GM21786 (cell line): Measurements from ENCODE around the gene MIS18A.
"Not testable (repeated sequence)": the region's sequence is repeated elsewhere in the genome, so short reads cannot be mapped to it uniquely, and the experiment has no call there.

ENCODE experiments used
- ATAC-seq: cut with Tn5 transposase; IDR thresholded peaks from one replicate; pipeline ENCODE4 v1.9.1; 2021; ENCODE audit not compliant: unreplicated experiment

Gene MIS18A

DNA sequence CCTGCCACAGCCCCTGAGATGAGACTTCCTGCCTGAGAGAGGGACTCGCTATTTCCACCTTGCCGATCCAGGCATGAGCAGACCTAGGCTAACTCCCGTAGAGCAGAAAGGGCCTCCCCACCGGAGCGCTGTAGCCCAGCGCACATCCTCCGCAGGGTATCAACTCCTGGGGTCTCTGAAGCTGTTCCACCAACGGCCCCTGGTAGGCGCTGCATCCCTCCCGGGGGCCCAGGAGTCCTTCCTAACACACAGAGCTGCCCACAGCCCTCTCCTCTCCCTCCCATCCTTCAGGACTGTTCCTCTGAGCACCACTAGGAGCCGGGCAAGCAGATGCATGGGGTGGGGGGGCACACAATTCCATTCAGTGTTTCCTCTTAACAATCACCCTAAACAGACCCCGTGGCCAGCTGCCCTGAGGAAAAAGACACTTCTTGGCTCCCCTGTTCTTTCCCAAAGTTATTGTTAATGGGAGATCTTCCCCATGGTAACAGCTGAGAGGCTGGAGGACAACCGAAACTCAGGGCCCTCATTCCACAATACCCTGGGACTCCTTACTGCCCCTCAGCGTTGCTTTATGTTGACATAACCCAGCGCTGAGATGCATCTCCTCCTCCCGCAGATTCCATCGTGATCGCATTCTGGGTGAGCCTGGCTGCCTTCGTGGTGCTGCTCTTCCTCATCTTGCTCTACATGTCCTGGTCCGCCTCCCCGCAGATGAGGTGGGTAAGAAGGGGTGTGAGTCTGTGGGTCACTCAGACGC is 27.4 kb upstream of the MIS18A start:
- ATAC-seq = no peak

DNA sequence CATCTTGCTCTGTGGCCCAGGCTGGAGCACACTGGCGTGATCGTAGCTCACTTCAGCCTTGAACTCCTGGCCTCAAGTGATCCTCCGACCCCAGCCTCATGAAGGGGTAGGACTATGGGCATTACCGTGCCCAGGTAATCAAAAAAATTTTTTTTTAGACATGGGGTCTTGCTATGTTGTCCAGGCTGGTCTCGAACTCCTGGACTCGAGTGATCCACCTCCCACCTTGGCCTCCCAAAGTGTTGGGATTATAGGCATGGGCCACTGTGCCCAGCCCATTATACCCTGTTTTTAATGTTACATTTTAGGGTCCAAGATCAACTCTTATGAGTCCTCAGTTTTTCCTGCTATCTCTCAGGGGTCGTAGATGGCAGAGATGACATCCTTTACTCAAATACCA is 26.1 kb upstream of the MIS18A start:
- no peak for ATAC-seq

DNA sequence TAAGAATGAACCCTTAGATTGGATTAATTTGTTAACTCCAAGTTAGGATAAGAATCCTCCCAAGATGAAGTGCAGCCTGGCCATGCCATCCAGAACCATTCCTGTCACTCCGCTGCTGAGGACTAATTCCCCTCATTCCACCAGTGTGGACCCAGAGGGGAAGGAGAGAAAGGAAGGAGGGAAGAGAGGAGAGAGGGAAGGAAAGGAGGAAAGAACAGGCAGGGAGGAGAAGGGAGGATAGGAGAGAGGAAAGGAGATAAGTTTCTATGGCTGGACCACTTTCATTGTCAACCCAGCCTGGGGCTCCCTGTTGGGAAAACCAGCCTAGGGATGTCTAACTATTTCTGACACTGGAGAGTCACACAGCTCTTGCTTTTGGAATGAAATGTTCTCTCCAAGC is 24.5 kb upstream of the MIS18A start:
- no peak for ATAC-seq

DNA sequence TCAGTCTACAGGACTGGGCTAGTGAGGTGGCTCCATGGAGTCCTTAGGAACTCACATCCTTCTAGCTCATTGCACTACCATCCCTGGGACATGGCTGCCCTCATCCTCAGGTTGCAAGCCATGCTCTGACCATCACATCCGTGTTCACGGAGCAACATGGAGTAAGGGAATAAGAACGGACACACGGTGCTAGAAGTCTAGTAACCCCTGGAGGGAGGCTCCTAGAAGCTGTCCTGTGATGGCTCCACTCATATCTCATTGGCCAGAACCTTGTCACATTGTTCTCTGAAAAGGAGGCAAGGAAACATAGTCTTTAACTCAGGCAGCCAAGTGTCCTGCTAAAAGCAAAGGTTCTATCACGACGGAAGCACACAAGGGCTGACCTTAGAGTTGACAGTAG is 23.7 kb upstream of the MIS18A start:
- no peak for ATAC-seq

- no peak for ATAC-seq
These were observed 22.7 kb upstream of the MIS18A start for GRCh38 chr21:32301596-32301995.

DNA sequence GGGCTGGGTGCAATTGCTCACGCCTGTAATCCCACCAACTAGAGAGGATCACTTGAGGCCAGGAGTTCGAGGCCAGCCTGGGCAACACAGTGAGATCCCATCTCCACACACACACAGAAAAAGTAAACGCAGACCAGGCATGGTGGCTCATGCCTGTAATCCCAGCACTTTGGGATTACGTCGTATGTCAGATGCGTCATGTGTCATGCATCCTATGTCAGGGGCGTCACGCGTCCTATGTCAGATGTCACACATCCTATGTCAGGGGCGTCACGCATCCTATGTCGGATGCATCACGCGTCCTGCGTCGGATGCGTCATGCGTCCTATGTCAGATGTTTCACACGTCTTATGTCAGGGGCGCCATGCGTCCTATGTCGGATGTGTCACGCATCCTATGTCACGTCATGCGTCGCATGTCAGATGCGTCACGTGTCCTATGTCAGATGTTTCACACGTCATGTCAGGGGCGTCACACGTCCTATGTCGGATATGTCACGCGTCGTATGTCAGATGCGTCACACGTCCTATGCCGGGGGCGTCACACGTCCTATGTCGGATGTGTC is 21.4 kb upstream of the MIS18A start:
- ATAC-seq = no peak

DNA sequence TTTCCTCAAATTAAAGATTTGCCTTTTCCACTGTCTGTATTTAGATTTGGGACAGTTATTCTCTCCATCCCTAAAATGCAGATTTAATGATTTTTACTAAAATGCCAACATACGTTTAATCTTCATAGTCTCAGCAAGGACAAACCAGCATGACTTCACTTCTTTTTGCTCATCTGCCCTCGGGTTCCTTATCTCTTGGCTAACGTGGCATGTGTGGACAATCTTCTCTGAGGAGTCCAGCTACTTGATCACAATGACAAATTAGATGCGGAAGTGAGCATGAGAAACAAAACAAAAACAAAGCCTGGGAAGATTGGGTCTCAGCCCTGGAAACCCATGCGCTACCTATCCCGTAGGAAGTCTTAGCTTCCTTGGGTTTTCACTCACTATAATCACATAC is 20.8 kb upstream of the MIS18A start:
- no peak for ATAC-seq

DNA sequence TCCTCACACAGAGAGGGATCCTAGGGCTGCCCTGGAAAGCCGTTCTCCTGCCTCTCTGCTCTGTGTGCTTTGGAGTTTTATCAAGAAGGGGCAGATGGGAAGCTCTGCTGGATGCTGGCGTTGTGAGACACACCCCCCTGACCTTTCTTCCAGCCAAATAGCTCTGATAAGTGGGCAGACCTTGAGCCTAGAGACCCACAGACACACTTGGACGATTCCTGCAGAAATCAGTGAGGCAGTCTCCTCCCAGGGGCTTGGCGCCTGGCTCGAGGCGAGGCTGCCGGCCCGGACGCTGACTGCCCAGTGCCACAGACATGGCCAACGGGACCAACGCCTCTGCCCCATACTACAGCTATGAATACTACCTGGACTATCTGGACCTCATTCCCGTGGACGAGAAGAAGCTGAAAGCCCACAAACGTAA is 19.8 kb upstream of the MIS18A start, which contains the start of gene MRAP:
Gene MRAP (plus strand): TSS at position 198 of the 424 bp plus-strand sequence. CDS start 117 bp downstream, at position 315.
- no peak for ATAC-seq

- no peak for ATAC-seq
These were observed 19.3 kb upstream of the MIS18A start for GRCh38 chr21:32298148-32298559.

DNA sequence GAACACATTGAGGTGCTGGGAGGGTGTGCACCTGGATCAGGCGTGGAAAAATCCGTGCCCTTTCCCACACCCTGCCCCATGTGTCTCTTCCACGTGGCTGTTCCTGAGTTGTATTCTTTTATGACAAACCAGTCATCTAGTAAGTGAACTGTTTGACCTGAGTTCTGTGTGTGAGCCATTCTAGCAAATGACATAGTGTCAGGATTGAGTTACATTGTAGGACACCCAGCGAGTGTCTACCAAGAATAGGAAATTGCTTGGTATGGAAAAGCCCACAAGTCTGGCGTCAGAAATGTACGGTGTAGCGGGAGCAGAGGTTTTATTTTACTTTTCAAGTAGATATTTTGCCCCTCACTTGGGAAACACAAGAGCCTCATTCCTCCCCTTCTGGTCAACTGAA is 18.6 kb upstream of the MIS18A start:
- ATAC-seq = no peak

DNA sequence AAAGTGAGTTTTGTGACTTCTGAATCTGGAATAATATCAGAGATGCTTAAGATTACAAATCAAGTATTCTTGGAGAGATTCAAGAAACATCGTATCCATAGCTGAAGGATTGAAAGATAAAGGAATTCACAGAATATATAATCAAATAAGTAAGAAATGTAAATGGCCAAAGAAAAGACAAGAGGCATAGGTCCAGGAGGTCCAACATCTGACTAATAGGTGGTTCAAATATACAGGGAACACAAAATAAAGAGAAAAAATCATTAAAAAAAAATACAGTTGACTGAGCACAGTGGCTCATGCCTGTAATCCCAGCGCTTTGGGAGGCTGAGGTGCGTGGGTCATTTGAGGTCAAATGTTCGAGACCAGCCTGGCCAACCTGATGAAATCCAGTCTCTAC is 6.6 kb upstream of the MIS18A start:
- no peak for ATAC-seq

DNA sequence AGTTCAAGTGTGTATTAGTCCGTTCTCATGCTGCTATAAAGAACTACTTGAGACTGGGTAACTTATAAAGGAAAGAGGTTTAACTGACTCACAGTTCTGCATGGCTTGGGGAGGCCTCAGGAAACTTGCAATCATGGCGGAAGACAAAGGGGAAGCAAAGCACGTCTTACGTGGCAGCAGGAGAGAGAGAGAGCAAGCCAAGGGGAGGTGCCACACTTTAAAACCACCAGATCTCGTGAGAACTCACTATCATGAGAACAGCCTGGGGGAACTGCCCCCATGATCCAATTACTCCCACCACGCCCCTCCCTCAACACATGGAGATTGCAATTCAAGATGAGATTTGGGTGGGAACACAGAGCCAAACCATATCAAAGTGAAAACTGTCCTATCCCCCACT is 4.1 kb upstream of the MIS18A start:
- no peak for ATAC-seq

DNA sequence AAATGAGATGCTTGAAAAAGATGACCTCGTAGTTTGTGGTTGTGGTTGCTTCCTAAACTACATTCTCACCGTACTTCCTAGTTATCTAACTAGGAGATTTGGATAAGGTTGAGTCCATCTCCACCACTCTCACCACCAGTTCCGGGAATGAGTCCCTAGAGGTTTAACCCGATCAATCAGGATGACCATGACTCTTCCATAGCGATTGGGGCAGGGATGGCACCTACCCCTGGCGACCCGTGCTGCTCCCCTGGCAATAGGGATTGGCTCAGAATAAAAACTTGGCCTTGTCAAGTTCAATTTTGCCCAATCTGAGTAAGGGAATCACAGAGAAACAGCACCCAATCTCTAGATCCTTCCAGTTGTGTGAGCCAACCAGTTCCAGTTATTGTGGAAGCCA is 2.7 kb upstream of the MIS18A start:
- ATAC-seq = no peak

GRCh38 chr21:32279377-32279680 is 480 bp upstream of the MIS18A start:
- ATAC-seq = peak; percentile 20

GRCh38 chr21:32278103-32278502 is 746 bp downstream of the MIS18A start:
- ATAC-seq = no peak

- no peak for ATAC-seq
These were observed 2.2 kb downstream of the MIS18A start for GRCh38 chr21:32276671-32277070.

DNA sequence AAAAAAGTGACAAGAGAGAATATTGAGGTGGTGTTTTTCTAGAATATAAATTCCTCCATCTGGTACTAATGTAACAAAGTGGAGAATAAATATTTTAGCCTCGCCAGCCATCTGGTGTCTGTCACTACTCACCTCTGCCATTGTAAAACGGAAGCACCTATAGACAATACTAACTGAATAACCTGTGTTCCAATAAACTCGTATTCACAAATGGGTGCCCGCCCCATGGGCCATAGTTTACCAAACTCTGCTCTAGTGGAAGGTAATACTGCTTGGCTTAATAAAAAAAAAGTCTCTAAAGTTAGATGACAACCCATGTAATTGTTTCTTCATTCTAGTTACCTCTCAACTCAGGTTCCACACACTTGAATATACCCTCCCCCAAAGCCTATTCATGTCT is 8.1 kb downstream of the MIS18A start:
- ATAC-seq = no peak

- not testable (repeated sequence) for ATAC-seq
These were observed 13.5 kb downstream of the MIS18A start for GRCh38 chr21:32265321-32265720.

- ATAC-seq = no peak
These were observed 16.9 kb downstream of the MIS18A start for GRCh38 chr21:32261929-32262328.

GRCh38 chr21:32260130-32260529 is 18.7 kb downstream of the MIS18A start:
- no peak for ATAC-seq

- not testable (repeated sequence) for ATAC-seq
These were observed 20.1 kb downstream of the MIS18A start for GRCh38 chr21:32258786-32259048.

DNA sequence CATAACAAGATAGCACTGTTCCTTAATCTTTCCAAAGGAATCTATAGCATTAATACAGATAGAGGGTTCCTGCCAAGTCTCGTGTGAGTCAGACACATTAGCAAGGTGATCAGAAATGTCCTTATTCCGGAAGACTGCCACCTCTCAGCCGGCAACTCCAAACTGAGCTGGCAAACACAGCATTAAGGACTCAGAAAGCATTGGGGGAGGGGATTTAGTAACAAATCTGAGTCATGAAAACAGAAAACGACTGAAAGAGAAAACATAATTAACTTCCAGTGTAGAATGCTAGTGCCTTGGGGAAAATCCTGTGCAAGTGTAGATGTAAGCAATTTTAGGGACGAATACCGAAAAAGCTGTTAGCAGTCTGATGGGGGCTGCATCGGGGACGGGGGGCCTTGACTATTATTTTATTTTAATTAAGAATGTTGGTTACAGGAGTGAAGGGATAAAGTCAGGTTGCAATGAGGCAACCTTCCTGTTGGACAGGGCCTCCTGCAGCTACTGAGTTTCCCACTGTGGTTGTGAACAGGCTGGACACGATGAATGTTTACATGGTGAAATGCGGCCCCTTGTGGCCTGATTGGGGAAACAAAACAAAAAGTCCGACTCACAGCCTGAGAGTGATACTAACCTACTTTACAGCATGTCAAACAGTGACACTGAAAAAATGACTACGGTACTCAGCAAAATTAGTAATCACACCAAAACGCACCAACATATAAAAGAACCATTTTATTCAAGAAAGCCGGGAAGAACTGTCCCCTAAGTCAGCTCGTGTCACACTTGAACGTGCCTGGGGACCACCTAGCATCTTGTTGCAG is 20.7 kb downstream of the MIS18A start:
- ATAC-seq = no peak
